HG03159 (cell line): ENCODE measurements around the gene LONP2.

ENCODE experiments used
- ATAC-seq: cut with Tn5 transposase; IDR thresholded peaks from one replicate; pipeline ENCODE4 v1.9.1; 2021; ENCODE audit warnings: mild to moderate bottlenecking, moderate library complexity; ENCODE audit not compliant: unreplicated experiment

LONP2 gene

DNA sequence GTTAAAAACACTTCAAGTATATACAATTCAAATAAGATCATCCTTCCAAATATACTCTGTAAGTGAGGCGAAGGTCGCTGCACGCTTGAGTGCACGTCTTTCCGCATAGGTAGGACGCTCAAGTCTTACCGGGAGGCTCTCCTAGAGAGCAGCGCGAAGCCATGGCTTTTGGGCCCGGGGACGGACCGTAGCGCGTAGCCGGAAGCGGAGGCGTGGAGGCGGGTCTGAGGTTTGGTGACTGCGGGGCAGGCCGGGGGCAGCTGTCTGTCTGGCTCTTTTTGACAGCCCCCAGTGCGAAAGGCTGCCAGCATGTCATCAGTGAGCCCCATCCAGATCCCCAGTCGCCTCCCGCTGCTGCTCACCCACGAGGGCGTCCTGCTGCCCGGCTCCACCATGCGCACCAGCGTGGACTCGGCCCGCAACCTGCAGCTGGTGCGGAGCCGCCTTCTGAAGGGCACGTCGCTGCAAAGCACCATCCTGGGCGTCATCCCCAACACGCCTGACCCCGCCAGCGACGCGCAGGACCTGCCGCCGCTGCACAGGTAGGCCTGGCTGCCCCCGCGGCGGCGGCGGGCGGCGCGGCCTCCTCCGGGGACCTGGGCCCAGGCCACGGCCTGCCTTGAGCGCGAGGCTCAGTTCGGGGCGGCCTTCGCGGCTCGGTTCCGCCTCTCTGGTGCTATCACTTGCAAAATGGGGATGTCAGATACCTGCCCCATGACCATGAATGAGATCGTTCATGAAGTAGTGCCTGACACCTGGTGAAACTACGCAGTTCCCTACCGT, at the start of gene LONP2:
TSS of gene LONP2 (plus strand) at position 221 of the 783 bp plus-strand sequence. CDS start at position 310, 89 bp downstream.
- peak; percentile 96 for ATAC-seq

GRCh38 chr16:48194828-48195556, 49.1 kb upstream of the LONP2 start:
- ATAC-seq: no peak

DNA sequence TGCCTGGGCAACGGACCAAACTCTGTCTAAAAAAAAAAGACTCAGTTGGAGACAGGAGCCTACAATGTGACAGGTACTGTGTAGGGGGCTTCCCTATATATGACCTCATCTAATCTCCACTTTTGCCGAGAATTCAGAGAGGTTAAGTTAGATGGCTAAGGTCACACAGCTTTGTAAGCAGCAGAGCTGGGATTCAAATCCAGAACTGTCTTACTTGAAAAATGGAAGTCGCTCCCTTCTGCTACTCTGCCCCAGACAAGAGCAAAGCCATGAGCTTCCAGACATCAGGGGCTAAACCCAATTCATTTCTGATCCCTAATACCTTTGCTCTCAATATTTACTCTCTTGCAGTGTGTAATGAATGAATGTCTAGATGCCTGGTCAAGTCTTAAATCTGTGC, 46.8 kb upstream of the LONP2 start:
- no peak for ATAC-seq

DNA sequence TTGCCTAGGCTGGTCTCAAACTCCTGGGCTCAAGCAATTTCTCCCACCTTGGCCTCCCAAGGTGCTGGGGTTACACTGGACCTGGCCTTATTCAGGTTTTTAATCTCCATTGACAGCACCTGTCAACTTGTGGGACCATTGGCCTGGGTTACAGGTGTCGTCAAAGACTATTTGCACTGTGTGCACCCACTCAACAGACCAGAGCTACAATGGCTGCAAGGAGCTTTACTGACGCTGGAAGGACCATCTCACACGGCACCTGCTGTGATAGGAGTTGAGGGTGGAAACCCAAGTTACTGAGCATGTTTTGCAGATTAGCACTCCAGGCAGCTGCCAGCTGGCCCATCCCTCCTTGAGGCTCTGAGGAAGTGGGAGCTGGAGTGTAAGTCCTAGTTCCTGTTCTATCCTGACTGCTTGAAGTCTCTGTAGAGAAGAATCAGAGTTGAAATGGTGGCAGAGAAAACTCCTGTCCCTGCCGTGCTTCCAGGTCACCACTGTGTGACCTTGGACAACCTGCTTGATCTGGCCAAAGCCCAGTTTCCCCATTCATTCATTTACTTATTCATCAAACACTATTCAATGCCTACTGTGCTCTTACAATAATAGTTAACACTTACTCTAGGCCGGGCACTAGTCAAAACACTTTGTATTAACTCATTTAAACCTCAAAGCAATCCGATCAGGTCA, 42.4 kb upstream of the LONP2 start:
- ATAC-seq: no peak

DNA sequence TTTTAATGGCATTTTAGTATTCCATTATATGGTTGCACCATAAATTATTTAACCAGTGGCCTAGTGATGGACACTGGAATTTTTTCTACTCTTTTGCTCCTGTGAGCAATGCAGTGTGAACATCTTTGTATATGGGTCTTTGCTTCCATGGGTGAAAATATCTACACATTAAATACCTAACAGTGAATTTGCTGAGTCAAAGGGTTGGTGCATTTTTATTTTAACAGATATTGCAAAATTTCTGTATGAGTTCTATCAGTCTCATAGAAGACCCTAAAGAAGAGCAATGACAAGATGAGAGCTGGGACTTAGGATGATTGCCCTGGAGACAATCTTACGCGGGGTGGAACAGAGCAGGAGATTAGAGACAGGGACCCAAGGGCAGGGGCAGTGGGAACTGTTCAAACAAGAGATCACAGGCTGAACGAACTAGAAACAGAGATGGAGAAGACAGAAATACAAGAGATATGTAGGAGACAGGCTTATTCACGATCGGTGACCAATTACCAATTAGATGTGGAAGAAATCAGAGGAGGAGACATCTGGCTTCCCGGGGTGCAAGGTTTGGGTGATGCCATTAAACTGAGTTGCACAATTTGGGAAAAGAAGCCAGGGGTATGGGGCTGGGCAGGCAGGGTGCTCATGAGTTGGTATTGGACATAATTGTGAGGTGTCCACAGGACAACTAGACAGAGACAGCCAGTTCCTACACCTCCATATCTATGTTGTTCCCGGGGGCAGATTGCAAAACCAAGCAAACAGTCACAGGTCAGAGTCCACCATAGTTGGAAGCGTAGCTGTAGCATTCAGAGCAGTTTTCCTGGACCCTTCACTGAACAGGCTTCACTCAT, 39.9 kb upstream of the LONP2 start:
- ATAC-seq: no peak

GRCh38 chr16:48204825-48205151, 39.3 kb upstream of the LONP2 start:
- ATAC-seq: no peak

DNA sequence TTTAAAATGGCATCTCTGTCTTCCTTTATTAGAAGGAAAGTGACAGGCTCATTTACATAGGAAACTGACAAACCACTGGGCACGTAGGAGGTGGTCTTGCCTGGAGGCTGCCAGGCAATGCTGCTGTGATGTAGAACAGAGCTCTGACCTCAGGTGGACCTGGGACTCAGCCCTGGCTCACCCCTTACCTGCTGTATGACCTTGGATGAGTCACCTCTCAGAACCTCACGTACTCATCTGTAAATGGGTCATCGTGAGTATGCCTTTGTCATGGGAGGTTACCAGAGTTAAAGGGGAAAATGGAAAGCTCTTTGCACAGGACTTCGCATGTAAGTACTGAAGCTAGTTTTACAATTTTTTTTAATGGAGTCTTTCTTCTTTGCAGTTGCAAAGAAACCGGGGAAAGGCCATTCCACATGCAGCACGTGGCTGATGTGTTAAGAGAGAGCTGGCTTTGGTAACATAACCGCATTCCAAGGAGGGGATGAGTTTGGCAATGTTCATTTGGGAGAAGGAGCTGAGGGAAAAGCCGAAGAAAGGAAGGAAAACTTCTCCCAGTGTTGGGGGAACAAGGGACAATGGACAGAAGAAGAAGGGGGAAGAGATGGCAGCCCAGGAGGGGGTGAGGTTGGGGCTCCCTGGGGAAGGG, 37.4 kb upstream of the LONP2 start:
- no peak for ATAC-seq

- ATAC-seq: no peak
Observed at GRCh38 chr16:48210747-48211146, 33.4 kb upstream of the LONP2 start.

DNA sequence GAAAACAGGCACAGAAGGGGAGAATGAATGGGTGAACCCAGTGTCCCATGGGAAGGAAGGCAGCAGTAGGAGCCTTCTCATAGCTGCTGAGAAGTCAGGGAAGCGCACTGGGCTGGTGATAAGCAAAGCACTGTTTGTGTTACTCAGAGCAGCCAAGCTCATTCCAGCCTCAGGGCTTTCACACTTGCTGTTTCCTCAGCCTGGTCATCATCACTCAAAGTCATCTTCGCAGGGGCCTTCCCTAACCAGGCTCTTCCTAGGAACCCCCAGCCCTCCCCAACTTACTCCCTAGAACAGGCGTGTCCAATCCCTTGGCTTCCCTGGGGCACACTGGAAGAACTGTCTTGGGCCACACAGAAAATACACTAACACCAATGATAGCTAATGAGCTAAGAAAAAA, 32.1 kb upstream of the LONP2 start:
- ATAC-seq: no peak

DNA sequence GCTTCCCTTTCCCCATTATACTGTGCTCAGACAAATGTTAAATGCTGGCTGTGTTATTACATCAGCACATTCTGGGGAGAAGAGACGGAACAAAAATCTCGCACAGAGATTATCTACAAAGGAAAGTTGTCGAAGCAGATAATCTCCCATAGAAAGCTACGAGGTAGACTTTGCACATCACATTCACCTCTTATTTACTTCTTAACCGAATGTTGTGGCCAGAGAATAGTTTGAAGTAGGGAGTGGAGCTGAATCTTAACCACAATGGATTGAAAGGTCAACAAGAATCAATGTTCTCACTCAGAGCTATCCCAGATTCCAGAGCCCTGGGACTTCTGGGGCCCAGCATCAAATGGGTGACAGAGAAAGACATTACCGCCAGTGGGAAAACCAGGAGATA, 28.4 kb upstream of the LONP2 start:
- no peak for ATAC-seq

DNA sequence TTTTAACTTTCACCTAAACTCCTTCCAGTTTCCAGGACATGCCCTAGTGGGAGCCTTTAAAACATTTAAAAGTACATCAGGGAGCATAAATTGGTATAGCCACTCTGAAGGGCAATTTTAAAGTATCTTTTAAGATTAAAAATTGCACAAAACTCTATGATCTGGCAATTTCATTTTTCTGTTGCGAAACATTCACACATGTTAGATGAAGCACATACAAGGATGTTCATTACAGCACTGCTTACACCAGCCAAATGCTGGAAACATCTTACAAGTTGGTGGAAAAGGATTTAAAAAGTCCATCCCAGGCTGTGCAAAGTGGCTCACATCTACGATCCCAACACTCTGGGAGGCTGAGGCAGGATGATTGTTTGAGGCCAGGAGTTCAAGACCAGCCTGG, 26.4 kb upstream of the LONP2 start:
- no peak for ATAC-seq

DNA sequence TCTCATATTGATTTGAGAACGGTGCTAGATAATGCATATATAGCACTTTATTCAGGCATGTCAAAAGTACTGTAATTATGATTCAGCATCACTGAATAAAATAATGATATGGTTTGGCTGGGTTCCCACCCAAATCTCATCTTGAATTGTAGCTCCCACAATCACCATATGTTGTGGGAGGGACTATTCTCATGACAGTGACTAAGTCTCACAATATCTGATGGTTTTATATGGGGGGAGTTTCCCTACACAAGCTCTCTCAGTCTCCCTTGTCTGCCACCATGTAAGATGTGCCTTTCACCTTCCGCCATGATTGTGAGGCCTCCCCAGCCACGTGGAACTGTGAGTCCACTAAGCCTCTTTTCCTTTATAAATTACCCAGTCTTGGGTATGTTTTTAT, 25.6 kb upstream of the LONP2 start:
- no peak for ATAC-seq

GRCh38 chr16:48220891-48221290, 23.2 kb upstream of the LONP2 start:
- ATAC-seq: no peak

- no peak for ATAC-seq
Observed at GRCh38 chr16:48223490-48223889, 20.6 kb upstream of the LONP2 start.

DNA sequence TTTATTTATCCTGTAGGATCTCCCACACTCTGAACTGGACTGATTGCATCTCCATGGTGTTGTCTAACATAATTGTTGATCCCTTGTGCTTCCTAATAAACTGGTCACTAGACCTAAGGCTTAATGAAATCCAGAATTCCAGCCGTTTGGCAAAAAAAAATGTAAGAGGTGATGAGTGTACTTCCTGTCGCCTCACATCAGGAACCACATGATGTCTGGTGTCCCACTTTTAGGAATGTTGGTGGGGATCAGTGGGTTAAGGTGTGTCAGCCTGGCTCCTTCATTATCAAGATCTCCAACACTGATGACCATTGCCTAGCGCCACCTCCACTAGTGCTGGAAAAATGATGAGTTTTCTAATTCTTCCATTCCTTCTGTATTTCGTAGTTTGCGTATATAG, 18.6 kb upstream of the LONP2 start:
- no peak for ATAC-seq

GRCh38 chr16:48231727-48232492, 12.2 kb upstream of the LONP2 start:
- no peak for ATAC-seq

DNA sequence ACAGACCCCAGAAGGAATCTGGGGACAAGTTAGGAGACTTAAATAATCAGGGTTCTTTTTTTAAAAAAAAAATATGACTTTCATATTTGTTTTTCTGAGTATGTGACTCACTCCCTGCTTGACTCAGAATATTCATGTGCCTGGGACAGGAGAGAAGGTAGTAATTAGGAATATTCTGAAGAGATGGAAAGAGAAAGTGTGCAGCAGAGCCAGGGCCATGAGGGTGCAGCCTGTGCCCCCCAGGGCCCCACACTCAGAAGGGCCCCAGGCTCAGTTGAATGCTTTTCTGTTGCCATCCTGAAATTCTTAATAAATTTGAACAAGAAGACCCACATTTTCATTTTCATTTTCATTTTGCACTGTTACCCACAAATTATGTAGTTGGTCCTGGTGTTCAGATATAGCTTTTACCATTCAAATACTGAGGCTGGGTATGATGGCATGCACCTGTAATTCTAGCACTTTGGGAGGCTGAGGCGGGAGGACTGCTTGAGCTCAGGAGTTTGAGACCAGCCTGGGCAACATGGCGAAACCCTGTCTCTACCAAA, 11.5 kb upstream of the LONP2 start:
- ATAC-seq: no peak

DNA sequence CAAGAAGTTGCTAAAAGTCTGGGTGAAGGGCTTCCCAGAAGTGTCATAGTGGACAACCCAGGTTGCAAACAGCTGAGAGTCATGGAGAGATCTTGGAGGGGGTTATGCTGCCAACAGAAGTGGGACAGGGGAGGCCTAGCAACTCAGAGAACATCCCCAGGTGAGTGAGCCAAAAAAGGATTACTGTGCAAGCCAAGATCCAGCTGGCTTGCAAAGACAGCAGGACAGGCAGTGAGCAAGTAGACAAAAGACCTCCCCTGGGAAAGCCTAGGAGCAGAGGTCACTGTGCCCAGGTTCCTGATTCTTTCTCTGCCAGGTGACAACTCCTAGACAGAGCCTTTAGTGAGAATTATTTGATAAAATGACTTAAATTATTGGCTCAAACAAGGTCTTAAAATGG, 9.5 kb upstream of the LONP2 start:
- no peak for ATAC-seq

DNA sequence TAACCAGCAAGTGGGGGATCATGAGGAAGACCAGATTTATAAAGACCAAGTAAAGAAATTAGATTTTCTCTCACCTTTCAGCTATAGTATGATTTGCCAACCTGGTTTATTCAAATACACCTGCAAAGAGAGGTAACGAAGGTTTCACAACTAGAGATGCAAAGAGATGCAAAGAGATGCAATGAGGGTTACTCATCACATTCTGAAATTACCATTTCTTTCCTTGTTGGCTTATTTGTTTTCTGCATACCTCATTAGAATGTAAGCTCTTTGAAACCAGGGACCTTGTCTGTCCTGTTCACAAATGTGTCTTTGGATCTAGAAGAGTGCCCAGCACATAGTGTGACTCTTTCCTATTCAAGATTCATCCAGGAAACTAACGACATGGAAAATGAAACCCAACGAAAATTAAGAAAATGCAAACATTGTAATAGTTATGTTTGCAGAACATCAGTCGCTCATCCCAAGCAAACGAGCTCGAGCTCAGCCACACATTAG, 9.0 kb upstream of the LONP2 start:
- no peak for ATAC-seq
